Measurements from ENCODE around the gene SGMS1. TPM values are rescaled to one million over a fixed set of nuclear protein-coding genes. Genes with fewer than 3 reads are reported as not detected.
"Not testable (repeated sequence)": the region's sequence is repeated elsewhere in the genome, so short reads cannot be mapped to it uniquely, and the experiment has no call there.

SGMS1 gene
- total RNA-seq, 4 donors from 2014 or later: 64.3 to 132 (median 87.0) TPM

GRCh38 chr10:50648935-50649227 is 25.1 kb upstream of the SGMS1 start:
- peak; percentile 3 for DNase-seq (ENCODE audit: extremely low spot score)
- no peak for TF ChIP-seq EP300 (IDR thresholded peaks at IDR 0.05)
- TF ChIP-seq, protein P1, sequence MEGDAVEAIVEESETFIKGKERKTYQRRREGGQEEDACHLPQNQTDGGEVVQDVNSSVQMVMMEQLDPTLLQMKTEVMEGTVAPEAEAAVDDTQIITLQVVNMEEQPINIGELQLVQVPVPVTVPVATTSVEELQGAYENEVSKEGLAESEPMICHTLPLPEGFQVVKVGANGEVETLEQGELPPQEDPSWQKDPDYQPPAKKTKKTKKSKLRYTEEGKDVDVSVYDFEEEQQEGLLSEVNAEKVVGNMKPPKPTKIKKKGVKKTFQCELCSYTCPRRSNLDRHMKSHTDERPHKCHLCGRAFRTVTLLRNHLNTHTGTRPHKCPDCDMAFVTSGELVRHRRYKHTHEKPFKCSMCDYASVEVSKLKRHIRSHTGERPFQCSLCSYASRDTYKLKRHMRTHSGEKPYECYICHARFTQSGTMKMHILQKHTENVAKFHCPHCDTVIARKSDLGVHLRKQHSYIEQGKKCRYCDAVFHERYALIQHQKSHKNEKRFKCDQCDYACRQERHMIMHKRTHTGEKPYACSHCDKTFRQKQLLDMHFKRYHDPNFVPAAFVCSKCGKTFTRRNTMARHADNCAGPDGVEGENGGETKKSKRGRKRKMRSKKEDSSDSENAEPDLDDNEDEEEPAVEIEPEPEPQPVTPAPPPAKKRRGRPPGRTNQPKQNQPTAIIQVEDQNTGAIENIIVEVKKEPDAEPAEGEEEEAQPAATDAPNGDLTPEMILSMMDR (IDR thresholded peaks at IDR 0.05): no peak
- TF ChIP-seq POLR2AphosphoS5 (IDR thresholded peaks at IDR 0.05): no peak
- H3K4me3 ChIP-seq: no peak overlapping the region
- intact Hi-C loops (cut with DNase I): no loop called here
- H3K36me3 ChIP-seq: no peaks in the 10 kb centered on the region
- 75% methylated on average over 1 of the region's 1 CpG for WGBS
- H3K9me3 ChIP-seq: no peaks in the 10 kb centered on the region
- no peaks in the 10 kb centered on the region for H3K27me3 ChIP-seq
- no peak overlapping the region for H3K27ac ChIP-seq (replicated peaks in 1 of 4)
- peaks cover 0 to 6% (median 5%) of the 10 kb centered on the region in 4 donors for H3K4me1 ChIP-seq

DNA sequence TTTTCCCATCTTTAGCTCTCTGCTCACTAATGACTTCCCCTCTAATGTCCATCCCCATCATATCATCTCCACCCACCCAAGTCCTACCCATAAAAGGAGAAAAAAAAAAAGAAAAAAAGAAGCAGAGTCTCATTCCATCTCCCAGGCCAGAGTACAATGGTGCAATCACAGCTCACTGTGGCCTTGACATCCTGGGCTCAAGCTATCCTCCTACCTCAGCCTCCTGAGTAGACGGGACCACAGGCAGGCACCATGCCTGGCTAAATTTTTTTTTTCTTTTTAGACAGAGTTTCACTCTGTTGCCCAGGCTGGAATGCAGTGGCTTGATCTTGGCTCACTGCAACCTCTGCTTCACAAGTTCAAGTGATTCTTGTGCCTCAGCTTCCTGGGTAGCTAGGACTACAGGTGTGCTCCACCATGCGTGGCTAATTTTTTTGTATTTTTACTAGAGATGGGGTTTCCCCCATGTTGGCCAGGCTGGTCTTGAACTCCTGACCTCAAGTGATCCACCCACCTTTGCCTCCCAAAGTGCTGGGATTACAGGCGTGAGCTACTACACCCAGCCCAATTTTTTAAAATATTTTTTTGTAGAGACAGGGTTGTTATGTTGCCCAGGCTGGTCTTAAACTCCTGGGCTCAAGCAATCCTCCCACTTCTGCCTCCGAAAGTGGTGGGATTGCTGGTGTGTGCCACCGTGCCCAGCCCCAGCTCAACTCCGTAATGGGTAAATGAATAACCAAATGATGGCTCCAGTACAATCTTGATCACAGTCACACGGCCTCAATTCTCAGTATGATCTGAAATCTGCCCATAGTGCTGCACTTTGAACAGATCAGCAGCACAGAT is 24.6 kb upstream of the SGMS1 start:
- no peak overlapping the region for H3K27ac ChIP-seq (replicated peaks in 1 of 4)
- intact Hi-C loops (cut with DNase I): no loop called here
- WGBS: 91% methylated on average over 7 of the region's 7 CpGs
- TF ChIP-seq EP300 (IDR thresholded peaks at IDR 0.05): no peak
- no peak for TF ChIP-seq POLR2A (IDR thresholded peaks at IDR 0.05; ENCODE audit: low read depth)
- TF ChIP-seq, protein P1 (IDR thresholded peaks at IDR 0.05): no peak
- TF ChIP-seq POLR2AphosphoS5 (IDR thresholded peaks at IDR 0.05): no peak
- peaks cover 0 to 5% (median 3%) of the 10 kb centered on the region in 4 donors for H3K4me1 ChIP-seq
- no peaks in the 10 kb centered on the region for H3K36me3 ChIP-seq
- H3K27me3 ChIP-seq: no peaks in the 10 kb centered on the region
- DNase-seq (ENCODE audit: extremely low spot score): peak; percentile 45
- no peaks in the 10 kb centered on the region for H3K9me3 ChIP-seq
- no peak overlapping the region for H3K4me3 ChIP-seq

DNA sequence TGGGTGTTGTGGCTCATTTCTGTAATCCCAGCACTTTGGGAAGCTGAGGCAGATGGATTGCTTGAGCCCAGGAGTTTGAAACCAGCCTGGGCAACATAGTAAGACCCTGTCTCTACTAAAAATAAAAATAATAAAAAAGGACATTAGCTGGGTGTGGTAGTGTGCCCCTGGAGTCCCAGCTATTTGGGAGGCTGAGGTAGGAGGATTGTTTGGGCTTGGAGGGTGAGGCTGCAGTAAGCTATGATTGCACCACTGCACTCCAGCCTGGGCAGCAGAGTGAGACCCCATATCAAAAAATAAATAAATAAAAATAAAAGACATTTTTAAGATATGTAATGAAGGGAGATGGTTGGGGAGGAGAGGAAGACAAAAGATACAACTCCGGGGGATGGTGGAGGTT is 23.6 kb upstream of the SGMS1 start:
- H3K4me1 ChIP-seq; DNase-seq (ENCODE audit: extremely low spot score); H3K9me3 ChIP-seq; H3K27ac ChIP-seq (replicated peaks in 1 of 4); intact Hi-C loops (cut with DNase I); H3K4me3 ChIP-seq; H3K36me3 ChIP-seq; H3K27me3 ChIP-seq: not testable (repeated sequence)
- WGBS: 84% methylated on average over 1 of the region's 1 CpG

GRCh38 chr10:50645236-50645635 is 21.5 kb upstream of the SGMS1 start:
- intact Hi-C loops (cut with DNase I): no loop called here
- TF ChIP-seq POLR2AphosphoS5 (IDR thresholded peaks at IDR 0.05) (no peak), POLR2A (IDR thresholded peaks at IDR 0.05; ENCODE audit: low read depth) (no peak), EP300 (IDR thresholded peaks at IDR 0.05) (no peak)
- TF ChIP-seq, protein P1 (IDR thresholded peaks at IDR 0.05): no peak

DNA sequence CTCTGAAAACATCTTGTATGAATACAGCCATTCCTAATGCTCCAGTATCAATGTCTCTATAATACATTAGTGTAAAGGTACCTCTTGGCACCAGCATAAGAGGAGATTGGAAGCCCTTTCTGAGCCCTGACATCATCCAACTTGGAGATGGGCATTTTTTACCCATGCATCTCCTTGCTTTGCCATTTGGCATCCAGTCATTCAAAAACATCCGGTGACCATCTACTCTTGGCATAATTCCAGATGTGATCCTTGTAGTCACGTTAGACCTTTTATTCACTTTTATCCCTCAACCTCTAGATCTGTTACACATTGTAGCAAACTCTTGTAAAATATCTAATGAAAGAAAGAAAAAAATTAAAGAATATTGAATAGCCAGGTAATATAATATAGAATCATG is 17.9 kb upstream of the SGMS1 start:
- no peaks in the 10 kb centered on the region for H3K9me3 ChIP-seq
- no peak overlapping the region for H3K4me3 ChIP-seq
- DNase-seq (ENCODE audit: extremely low spot score): no peak
- no peaks in the 10 kb centered on the region for H3K4me1 ChIP-seq
- no peaks in the 10 kb centered on the region for H3K27me3 ChIP-seq
- intact Hi-C loops (cut with DNase I): no loop called here
- 69% methylated on average over 2 of the region's 2 CpGs for WGBS
- H3K27ac ChIP-seq (replicated peaks in 1 of 4): no peak overlapping the region
- no peaks in the 10 kb centered on the region for H3K36me3 ChIP-seq
- no peak for TF ChIP-seq POLR2A (IDR thresholded peaks at IDR 0.05; ENCODE audit: low read depth)
- TF ChIP-seq, protein P1 (IDR thresholded peaks at IDR 0.05): no peak
- no peak for TF ChIP-seq EP300 (IDR thresholded peaks at IDR 0.05)
- TF ChIP-seq POLR2AphosphoS5 (IDR thresholded peaks at IDR 0.05): no peak

More at GRCh38 chr10:50645236-50645635, 21.5 kb upstream of the SGMS1 start:
- Histone ChIP-seq H3K4me3 (no peak overlapping the region), H3K27me3 (no peaks in the 10 kb centered on the region), H3K9me3 (no peaks in the 10 kb centered on the region), H3K36me3 (no peaks in the 10 kb centered on the region), H3K27ac (replicated peaks in 1 of 4) (no peak overlapping the region), H3K4me1 (no peaks in the 10 kb centered on the region)
- peak; percentile 7 for DNase-seq (ENCODE audit: extremely low spot score)
